Activated CD4-positive, alpha-beta T cell treated with anti-CD3 and anti-CD28 coated beads for 1 hour (primary cell): Measurements from ENCODE around the gene CPE.

Source experiments
- DNase-seq: peaks from one replicate; pipeline ENCODE4 v3.0.0-alpha.2; 2020

Gene CPE

GRCh38 chr4:165516281-165516833, 137.5 kb downstream of the CPE start:
- no peak for DNase-seq

- no peak for DNase-seq
Observed at GRCh38 chr4:165517216-165517615, 138.4 kb downstream of the CPE start.

- no peak for DNase-seq
Observed at GRCh38 chr4:165518024-165518616, 139.3 kb downstream of the CPE start.

GRCh38 chr4:165518686-165519085, 139.9 kb downstream of the CPE start:
- no peak for DNase-seq

GRCh38 chr4:165519591-165519990, 140.8 kb downstream of the CPE start:
- DNase-seq = no peak

- no peak for DNase-seq
Observed at GRCh38 chr4:165520086-165520485, 141.3 kb downstream of the CPE start.

GRCh38 chr4:165522050-165522449, 143.2 kb downstream of the CPE start:
- DNase-seq = no peak

GRCh38 chr4:165524532-165525190, 145.9 kb downstream of the CPE start:
- no peak for DNase-seq

GRCh38 chr4:165532976-165533375, 154.2 kb downstream of the CPE start:
- no peak for DNase-seq

- DNase-seq = no peak
Observed at GRCh38 chr4:165537028-165537648, 158.3 kb downstream of the CPE start.

GRCh38 chr4:165539801-165540200, 161.0 kb downstream of the CPE start:
- DNase-seq = no peak

GRCh38 chr4:165540206-165540830, 161.5 kb downstream of the CPE start:
- no peak for DNase-seq

GRCh38 chr4:165541851-165542459, 163.1 kb downstream of the CPE start:
- DNase-seq = no peak

GRCh38 chr4:165542476-165542875, 163.7 kb downstream of the CPE start:
- DNase-seq = no peak
